ENCODE data around the gene PIWIL1. TPM values are rescaled to one million over a fixed set of nuclear protein-coding genes. Genes with fewer than 3 reads are reported as not detected.

Gene PIWIL1
- polyA plus RNA-seq, 1 of the 3 experiments (the other 2 are of a cell fraction): 0.05 TPM

GRCh38 chr12:130375296-130376287 is 37.9 kb downstream of the PIWIL1 start:
- no peaks in the 10 kb centered on the region for H3K79me2 ChIP-seq (ENCODE audit: insufficient read depth)
- H3K4me2 ChIP-seq: no peak overlapping the region
- WGBS (ENCODE audit: low lambda C conversion rate): 53% methylated on average over 13 of the region's 13 CpGs
- H3K4me3 ChIP-seq (ENCODE audit: low read depth in 2 of 2, low read length in 1 of 2): no peak overlapping the region
- H3K27ac ChIP-seq (ENCODE audit: low read depth in 2 of 2, low read length in 1 of 2): no peak overlapping the region; a peak in 1 of 4 replicates
- no peaks in the 10 kb centered on the region for H3K9me2 ChIP-seq
- H3K9ac ChIP-seq: no peak overlapping the region
- 0 out of 2 replicates have a peak, but pooled peaks cover 3% of the 10 kb centered on the region for H3K9me3 ChIP-seq
- TF ChIP-seq ZBTB33 (IDR thresholded peaks at IDR 0.05; ENCODE audit: borderline replicate concordance, low read depth): no peak
- no peak for TF ChIP-seq SMC3 (IDR thresholded peaks at IDR 0.05; ENCODE audit: low read depth, low read length)
- TF ChIP-seq JUND (IDR thresholded peaks at IDR 0.05): no peak
- no peak for TF ChIP-seq MEF2A (IDR thresholded peaks at IDR 0.05; ENCODE audit: borderline replicate concordance, low read depth)
- TF ChIP-seq USF1 (IDR thresholded peaks at IDR 0.05; ENCODE audit: borderline replicate concordance, low read depth): no peak
- TF ChIP-seq RCOR1 (IDR thresholded peaks at IDR 0.05; ENCODE audit: low read length): no peak
- TF ChIP-seq TAF1 (IDR thresholded peaks at IDR 0.05; ENCODE audit: borderline replicate concordance, low read depth, low read length): no peak
- no peak for TF ChIP-seq EZH2phosphoT487 (IDR thresholded peaks at IDR 0.05; ENCODE audit: borderline replicate concordance, low read depth)
- no peaks in the 10 kb centered on the region for H3K36me3 ChIP-seq (replicated peaks in 1 of 2; ENCODE audit: control insufficient read depth in 1 of 2, insufficient read depth in 2 of 2, low read length in 1 of 2)
- POLR2A ChIA-PET: no interaction called here
- H3F3A ChIP-seq (replicated peaks; ENCODE audit: insufficient read depth): no peaks in the 10 kb centered on the region
- no peak overlapping the region for H2AFZ ChIP-seq (ENCODE audit: low read depth)
- no peak for DNase-seq
- peaks cover 0 to 10% of the 10 kb centered on the region in 2 experiments; a peak in 1 of 4 replicates for H3K4me1 ChIP-seq (ENCODE audit: control insufficient read depth in 1 of 2, insufficient read depth in 2 of 2, low read depth in 1 of 2, low read length in 1 of 2)
- H4K20me1 ChIP-seq (ENCODE audit: insufficient read depth): no peaks in the 10 kb centered on the region
- CTCF ChIA-PET: interaction anchor here (0.9 to 1.8 kb wide), 4 partner anchors 11 to 345 kb away, joined by 3 to 6 read pairs (median 4); no protein-coding TSS in a partner anchor
- H3K27me3 ChIP-seq (ENCODE audit: insufficient read depth): no peaks in the 10 kb centered on the region

- Histone ChIP-seq H3K36me3 (replicated peaks in 1 of 2; ENCODE audit: control insufficient read depth in 1 of 2, insufficient read depth in 2 of 2, low read length in 1 of 2) (no peaks in the 10 kb centered on the region), H2AFZ (ENCODE audit: low read depth) (no peak overlapping the region), H3K27ac (ENCODE audit: low read depth in 2 of 2, low read length in 1 of 2) (no peak overlapping the region), H3K4me2 (no peak overlapping the region), H4K20me1 (ENCODE audit: insufficient read depth) (no peaks in the 10 kb centered on the region), H3K27me3 (ENCODE audit: insufficient read depth) (no peaks in the 10 kb centered on the region), H3K4me3 (ENCODE audit: low read depth in 2 of 2, low read length in 1 of 2) (no peak overlapping the region), H3K9me2 (no peaks in the 10 kb centered on the region), H3F3A (replicated peaks; ENCODE audit: insufficient read depth) (no peaks in the 10 kb centered on the region), H3K9me3 (no peaks in the 10 kb centered on the region), H3K9ac (no peak overlapping the region), H3K79me2 (ENCODE audit: insufficient read depth) (no peaks in the 10 kb centered on the region), H3K4me1 (ENCODE audit: control insufficient read depth in 1 of 2, insufficient read depth in 2 of 2, low read depth in 1 of 2, low read length in 1 of 2) (no peaks in the 10 kb centered on the region)
- CTCF ChIA-PET: interaction anchor here (1.0 kb wide), 1 partner anchor 341 kb away, joined by 3 read pairs; no protein-coding TSS in a partner anchor
- POLR2A ChIA-PET: no interaction called here
- WGBS (ENCODE audit: low lambda C conversion rate): 15% methylated on average over 2 of the region's 2 CpGs
- DNase-seq: no peak
- TF ChIP-seq CTCF (IDR thresholded peaks at IDR 0.05): no peak
- no peak for TF ChIP-seq RCOR1 (IDR thresholded peaks at IDR 0.05; ENCODE audit: low read length)
- TF ChIP-seq POLR2AphosphoS5 (IDR thresholded peaks at IDR 0.05; ENCODE audit: low read depth, low read length): no peak
- no peak for TF ChIP-seq FOXJ3 (CRISPR knock-in tag; IDR thresholded peaks at IDR 0.05)
- no peak for TF ChIP-seq PBX3 (IDR thresholded peaks at IDR 0.05)
- TF ChIP-seq ZBTB33 (IDR thresholded peaks at IDR 0.05; ENCODE audit: borderline replicate concordance, low read depth): no peak
- no peak for TF ChIP-seq EZH2phosphoT487 (IDR thresholded peaks at IDR 0.05; ENCODE audit: borderline replicate concordance, low read depth)
- no peak for TF ChIP-seq MXI1 (IDR thresholded peaks at IDR 0.05; ENCODE audit: low read depth, low read length)
- no peak for TF ChIP-seq TCF12 (IDR thresholded peaks at IDR 0.05)
- no peak for TF ChIP-seq RFX5 (IDR thresholded peaks at IDR 0.05; ENCODE audit: low read length)
- TF ChIP-seq USF2 (IDR thresholded peaks at IDR 0.05; ENCODE audit: borderline replicate concordance, low read depth, low read length): no peak
Observed at GRCh38 chr12:130382818-130383217, 45.1 kb downstream of the PIWIL1 start.
